ENCODE measurements around the gene ADAM12. TPM values are rescaled to one million over a fixed set of nuclear protein-coding genes. Genes with fewer than 3 reads are reported as not detected.

ADAM12 gene
- total and polyA plus RNA-seq, 9 of the 15 experiments (the other 6 are each of a cell fraction or from before 2014, with no cell fraction given) = not detected

DNA sequence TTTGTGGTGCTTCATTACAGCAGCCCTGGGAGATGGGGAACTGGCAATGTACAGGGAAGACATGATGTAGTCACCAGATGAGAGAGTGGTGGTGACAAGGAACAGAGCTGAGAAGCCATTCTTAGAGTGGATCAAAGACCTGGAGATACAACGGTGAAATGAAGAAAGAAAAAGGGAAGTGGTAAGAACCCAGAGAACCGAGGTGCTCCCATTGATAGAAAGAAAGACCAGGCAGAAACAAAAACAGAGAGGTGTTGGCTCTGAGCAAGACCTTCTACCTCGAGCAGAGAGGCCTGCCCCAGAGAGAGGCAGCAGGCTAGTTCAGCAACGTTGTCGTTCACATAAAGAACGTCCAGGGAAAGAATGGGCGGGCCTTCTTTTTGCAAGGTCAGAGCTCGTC is 186.7 kb downstream of the ADAM12 start (continued):
- TF ChIP-seq, protein P1, sequence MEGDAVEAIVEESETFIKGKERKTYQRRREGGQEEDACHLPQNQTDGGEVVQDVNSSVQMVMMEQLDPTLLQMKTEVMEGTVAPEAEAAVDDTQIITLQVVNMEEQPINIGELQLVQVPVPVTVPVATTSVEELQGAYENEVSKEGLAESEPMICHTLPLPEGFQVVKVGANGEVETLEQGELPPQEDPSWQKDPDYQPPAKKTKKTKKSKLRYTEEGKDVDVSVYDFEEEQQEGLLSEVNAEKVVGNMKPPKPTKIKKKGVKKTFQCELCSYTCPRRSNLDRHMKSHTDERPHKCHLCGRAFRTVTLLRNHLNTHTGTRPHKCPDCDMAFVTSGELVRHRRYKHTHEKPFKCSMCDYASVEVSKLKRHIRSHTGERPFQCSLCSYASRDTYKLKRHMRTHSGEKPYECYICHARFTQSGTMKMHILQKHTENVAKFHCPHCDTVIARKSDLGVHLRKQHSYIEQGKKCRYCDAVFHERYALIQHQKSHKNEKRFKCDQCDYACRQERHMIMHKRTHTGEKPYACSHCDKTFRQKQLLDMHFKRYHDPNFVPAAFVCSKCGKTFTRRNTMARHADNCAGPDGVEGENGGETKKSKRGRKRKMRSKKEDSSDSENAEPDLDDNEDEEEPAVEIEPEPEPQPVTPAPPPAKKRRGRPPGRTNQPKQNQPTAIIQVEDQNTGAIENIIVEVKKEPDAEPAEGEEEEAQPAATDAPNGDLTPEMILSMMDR (IDR thresholded peaks at IDR 0.05 in 2 of 3, conservative IDR thresholded peaks at IDR 0.05 in 1 of 3; ENCODE audit: insufficient read depth in 2 of 3, low read depth in 1 of 3, low read length in 3 of 3) = no peak
- TF ChIP-seq, protein P2, sequence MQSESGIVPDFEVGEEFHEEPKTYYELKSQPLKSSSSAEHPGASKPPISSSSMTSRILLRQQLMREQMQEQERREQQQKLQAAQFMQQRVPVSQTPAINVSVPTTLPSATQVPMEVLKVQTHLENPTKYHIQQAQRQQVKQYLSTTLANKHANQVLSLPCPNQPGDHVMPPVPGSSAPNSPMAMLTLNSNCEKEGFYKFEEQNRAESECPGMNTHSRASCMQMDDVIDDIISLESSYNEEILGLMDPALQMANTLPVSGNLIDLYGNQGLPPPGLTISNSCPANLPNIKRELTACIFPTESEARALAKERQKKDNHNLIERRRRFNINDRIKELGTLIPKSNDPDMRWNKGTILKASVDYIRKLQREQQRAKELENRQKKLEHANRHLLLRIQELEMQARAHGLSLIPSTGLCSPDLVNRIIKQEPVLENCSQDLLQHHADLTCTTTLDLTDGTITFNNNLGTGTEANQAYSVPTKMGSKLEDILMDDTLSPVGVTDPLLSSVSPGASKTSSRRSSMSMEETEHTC (IDR thresholded peaks at IDR 0.05) = no peak
- TF ChIP-seq COPS2 (conservative IDR thresholded peaks at IDR 0.05) (no peak), GATA2 (CRISPR knock-in tag; IDR thresholded peaks at IDR 0.05) (no peak), KLF1 (tag; IDR thresholded peaks at IDR 0.05) (no peak), KLF13 (tag; IDR thresholded peaks at IDR 0.05; ENCODE audit: borderline replicate concordance, low read depth) (no peak), RUNX1 (IDR thresholded peaks at IDR 0.05; ENCODE audit: low read depth) (no peak), ZNF75A (CRISPR knock-in tag; IDR thresholded peaks at IDR 0.05) (no peak), HOXB6 (CRISPR knock-in tag; IDR thresholded peaks at IDR 0.05; ENCODE audit: borderline replicate concordance) (no peak), NR2C1 (IDR thresholded peaks at IDR 0.05) (no peak), NR2C1 (tag; IDR thresholded peaks at IDR 0.05) (no peak), SMAD1 (IDR thresholded peaks at IDR 0.05; ENCODE audit: low read depth, low read length, partially characterized antibody) (no peak), ZNF785 (CRISPR knock-in tag; IDR thresholded peaks at IDR 0.05) (no peak)
- TF ChIP-seq, protein P3, sequence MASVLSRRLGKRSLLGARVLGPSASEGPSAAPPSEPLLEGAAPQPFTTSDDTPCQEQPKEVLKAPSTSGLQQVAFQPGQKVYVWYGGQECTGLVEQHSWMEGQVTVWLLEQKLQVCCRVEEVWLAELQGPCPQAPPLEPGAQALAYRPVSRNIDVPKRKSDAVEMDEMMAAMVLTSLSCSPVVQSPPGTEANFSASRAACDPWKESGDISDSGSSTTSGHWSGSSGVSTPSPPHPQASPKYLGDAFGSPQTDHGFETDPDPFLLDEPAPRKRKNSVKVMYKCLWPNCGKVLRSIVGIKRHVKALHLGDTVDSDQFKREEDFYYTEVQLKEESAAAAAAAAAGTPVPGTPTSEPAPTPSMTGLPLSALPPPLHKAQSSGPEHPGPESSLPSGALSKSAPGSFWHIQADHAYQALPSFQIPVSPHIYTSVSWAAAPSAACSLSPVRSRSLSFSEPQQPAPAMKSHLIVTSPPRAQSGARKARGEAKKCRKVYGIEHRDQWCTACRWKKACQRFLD (CRISPR knock-in tag; IDR thresholded peaks at IDR 0.05) = no peak

Measured in K562 (cell line).